ENCODE measurements around the gene ANKRD28. TPM values are rescaled to one million over a fixed set of nuclear protein-coding genes. Genes with fewer than 3 reads are reported as not detected.

Gene ANKRD28
- total RNA-seq, 1 donor from 2014 or later, result 64.3 TPM

GRCh38 chr3:15726043-15726442 lies 71.7 kb downstream of the ANKRD28 start:
- peak; percentile 14 for DNase-seq (ENCODE audit: low spot score)

- no peak for DNase-seq (ENCODE audit: low spot score)
Measured at GRCh38 chr3:15724446-15724845, 73.3 kb downstream of the ANKRD28 start.

- no peak for DNase-seq (ENCODE audit: low spot score)
Measured at GRCh38 chr3:15723624-15723884, 74.2 kb downstream of the ANKRD28 start.

GRCh38 chr3:15722877-15723623 lies 74.7 kb downstream of the ANKRD28 start:
- DNase-seq (ENCODE audit: low spot score), result no peak

- no peak for DNase-seq (ENCODE audit: low spot score)
Measured at GRCh38 chr3:15716178-15716577, 81.6 kb downstream of the ANKRD28 start.

- no peak for DNase-seq (ENCODE audit: low spot score)
Measured at GRCh38 chr3:15714448-15714847, 83.3 kb downstream of the ANKRD28 start.

- DNase-seq (ENCODE audit: low spot score), result no peak
Measured at GRCh38 chr3:15713364-15713763, 84.4 kb downstream of the ANKRD28 start.

GRCh38 chr3:15711281-15711680 lies 86.5 kb downstream of the ANKRD28 start:
- DNase-seq (ENCODE audit: low spot score), result no peak

- DNase-seq (ENCODE audit: low spot score), result no peak
Measured at GRCh38 chr3:15708882-15709677, 88.7 kb downstream of the ANKRD28 start.

GRCh38 chr3:15707779-15708178 lies 90.0 kb downstream of the ANKRD28 start:
- DNase-seq (ENCODE audit: low spot score), result no peak

- no peak for DNase-seq (ENCODE audit: low spot score)
Measured at GRCh38 chr3:15703346-15703745, 94.4 kb downstream of the ANKRD28 start.

GRCh38 chr3:15694628-15695027 lies 103.2 kb downstream of the ANKRD28 start:
- DNase-seq (ENCODE audit: low spot score), result no peak

GRCh38 chr3:15693355-15693754 lies 104.4 kb downstream of the ANKRD28 start:
- no peak for DNase-seq (ENCODE audit: low spot score)

GRCh38 chr3:15690748-15691147 lies 107.0 kb downstream of the ANKRD28 start:
- no peak for DNase-seq (ENCODE audit: low spot score)

GRCh38 chr3:15690230-15690629 lies 107.5 kb downstream of the ANKRD28 start:
- DNase-seq (ENCODE audit: low spot score), result no peak

GRCh38 chr3:15685927-15686326 lies 111.9 kb downstream of the ANKRD28 start:
- DNase-seq (ENCODE audit: low spot score), result no peak

GRCh38 chr3:15683253-15683652 lies 114.5 kb downstream of the ANKRD28 start:
- DNase-seq (ENCODE audit: low spot score), result no peak

GRCh38 chr3:15682561-15683185 lies 115.1 kb downstream of the ANKRD28 start:
- peak; percentile 68 for DNase-seq (ENCODE audit: low spot score)

- no peak for DNase-seq (ENCODE audit: low spot score)
Measured at GRCh38 chr3:15681668-15682067, 116.1 kb downstream of the ANKRD28 start.

GRCh38 chr3:15679306-15679705 lies 118.5 kb downstream of the ANKRD28 start:
- DNase-seq (ENCODE audit: low spot score), result no peak

- no peak for DNase-seq (ENCODE audit: low spot score)
Measured at GRCh38 chr3:15676259-15676658, 121.5 kb downstream of the ANKRD28 start.

- no peak for DNase-seq (ENCODE audit: low spot score)
Measured at GRCh38 chr3:15673536-15673935, 124.2 kb downstream of the ANKRD28 start.

GRCh38 chr3:15667484-15667883 lies 130.3 kb downstream of the ANKRD28 start:
- no peak for DNase-seq (ENCODE audit: low spot score)

All from umbilical cord (tissue), 2 donors.